ENCODE measurements around the gene TEKT2.

Gene TEKT2

GRCh38 chr1:36091698-36092097 lies 7.8 kb downstream of the TEKT2 start:
- no peak for DNase-seq (ENCODE audit: low read depth)
- no peak overlapping the region for H3K4me3 ChIP-seq (ENCODE audit: control insufficient read depth, low read depth, low read length)
- no peak for TF ChIP-seq CTCF (conservative IDR thresholded peaks at IDR 0.05; ENCODE audit: control insufficient read depth, insufficient read depth, low read depth, low read length)

GRCh38 chr1:36092166-36092797 lies 8.4 kb downstream of the TEKT2 start:
- no peak for DNase-seq (ENCODE audit: low read depth)
- no peak for TF ChIP-seq CTCF (conservative IDR thresholded peaks at IDR 0.05; ENCODE audit: control insufficient read depth, insufficient read depth, low read depth, low read length)
- no peak overlapping the region for H3K4me3 ChIP-seq (ENCODE audit: control insufficient read depth, low read depth, low read length)

- TF ChIP-seq CTCF (conservative IDR thresholded peaks at IDR 0.05; ENCODE audit: control insufficient read depth, insufficient read depth, low read depth, low read length), result no peak
- DNase-seq (ENCODE audit: low read depth), result no peak
- no peak overlapping the region for H3K4me3 ChIP-seq (ENCODE audit: control insufficient read depth, low read depth, low read length)
Observed at GRCh38 chr1:36092798-36093185, 8.9 kb downstream of the TEKT2 start.

- no peak overlapping the region for H3K4me3 ChIP-seq (ENCODE audit: control insufficient read depth, low read depth, low read length)
- no peak for DNase-seq (ENCODE audit: low read depth)
- no peak for TF ChIP-seq CTCF (conservative IDR thresholded peaks at IDR 0.05; ENCODE audit: control insufficient read depth, insufficient read depth, low read depth, low read length)
Observed at GRCh38 chr1:36093226-36093625, 9.3 kb downstream of the TEKT2 start.

GRCh38 chr1:36093929-36094328 lies 10.0 kb downstream of the TEKT2 start:
- no peak for DNase-seq (ENCODE audit: low read depth)
- no peak for TF ChIP-seq CTCF (conservative IDR thresholded peaks at IDR 0.05; ENCODE audit: control insufficient read depth, insufficient read depth, low read depth, low read length)
- no peak overlapping the region for H3K4me3 ChIP-seq (ENCODE audit: control insufficient read depth, low read depth, low read length)

GRCh38 chr1:36094621-36095061 lies 10.7 kb downstream of the TEKT2 start:
- TF ChIP-seq CTCF (conservative IDR thresholded peaks at IDR 0.05; ENCODE audit: control insufficient read depth, insufficient read depth, low read depth, low read length), result no peak
- DNase-seq (ENCODE audit: low read depth), result peak; percentile 74
- H3K4me3 ChIP-seq (ENCODE audit: control insufficient read depth, low read depth, low read length), result no peak overlapping the region

All from fibroblast of mammary gland (primary cell).